ENCODE data around the gene RENBP.

The RENBP gene

DNA sequence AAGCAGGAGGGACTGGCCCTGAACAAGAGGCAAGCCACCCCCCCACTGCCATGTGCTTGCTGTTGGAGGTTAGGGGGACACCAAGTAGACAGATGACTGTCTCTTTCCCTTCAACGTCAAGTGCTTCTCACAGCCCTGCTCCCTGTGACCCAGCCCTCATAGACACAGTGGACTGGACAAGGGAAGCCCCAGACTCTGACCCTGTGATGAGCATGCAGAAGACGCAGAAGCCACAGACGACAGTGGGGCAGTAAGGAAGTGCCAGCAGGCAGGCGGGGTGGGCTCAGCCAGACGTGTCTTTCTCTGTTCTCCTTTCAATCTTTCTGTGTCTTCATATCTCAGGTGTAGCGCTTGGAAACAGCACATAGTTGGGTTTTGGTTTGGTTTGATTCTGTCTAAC lies 56.1 kb downstream of the RENBP start:
- DNase-seq (ENCODE audit: low spot score): no peak

GRCh38 chrX:153887385-153887784 lies 57.1 kb downstream of the RENBP start:
- DNase-seq (ENCODE audit: low spot score): no peak

- DNase-seq (ENCODE audit: low spot score): no peak
Measured at GRCh38 chrX:153886915-153887314, 57.5 kb downstream of the RENBP start.

GRCh38 chrX:153885968-153886903 lies 58.2 kb downstream of the RENBP start, which contains the start of gene L1CAM:
Gene L1CAM (minus strand): TSS chrX:153886173. CDS start chrX:153875836, 10,337 bp downstream.
- no peak for DNase-seq (ENCODE audit: low spot score)

Measured in globus pallidus (tissue), 1 donor.